ENCODE data around the gene WNK2. TPM values are rescaled to one million over a fixed set of nuclear protein-coding genes. Genes with fewer than 3 reads are reported as not detected.

Gene WNK2
- total RNA-seq, 1 experiment from 2014 or later = not detected

DNA sequence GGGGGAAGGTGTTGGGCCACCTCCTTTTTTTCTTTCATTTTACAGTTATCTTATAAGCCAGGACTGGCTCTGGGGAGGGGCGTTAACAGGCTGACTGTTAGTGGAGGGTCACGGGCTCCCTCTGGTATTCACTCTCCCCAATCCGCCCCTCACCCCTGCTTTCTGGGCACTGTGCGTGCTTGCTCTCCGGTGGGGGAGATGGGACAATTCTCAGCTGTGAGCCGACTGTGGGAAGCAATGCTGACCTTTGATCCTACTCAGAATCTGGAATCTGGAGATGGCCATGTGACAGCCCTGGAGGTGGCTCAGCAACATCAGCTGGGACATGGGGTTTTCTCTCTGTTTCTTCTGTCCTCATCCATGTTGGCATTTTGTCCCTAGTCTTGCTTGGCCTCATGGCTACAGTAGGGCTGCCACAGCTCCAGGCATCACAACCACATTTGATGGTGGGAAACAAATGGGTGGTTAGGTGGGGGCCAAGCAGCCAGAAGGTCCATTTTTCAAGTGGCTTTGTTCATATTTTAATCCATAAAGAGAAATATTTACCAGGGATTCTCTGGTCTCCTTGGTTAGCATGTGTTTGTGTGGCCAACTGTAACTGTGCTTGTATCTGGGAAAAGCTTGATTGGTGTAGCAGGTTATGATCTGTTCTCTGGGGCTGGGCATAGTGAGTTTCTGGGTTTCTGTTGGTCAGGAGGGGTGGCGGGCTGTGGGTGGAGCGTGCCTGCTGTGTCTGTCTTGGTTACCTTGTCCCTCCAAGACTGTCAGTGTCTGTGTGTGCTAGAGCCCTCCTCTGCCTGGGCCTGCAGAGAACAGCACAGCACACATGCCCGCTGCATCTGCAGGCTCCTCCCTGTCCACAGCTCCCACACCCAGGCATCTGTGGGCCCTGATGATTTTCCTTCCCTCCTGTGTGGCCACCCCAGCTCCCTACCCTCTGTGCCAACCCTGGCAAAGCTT lies 12.4 kb downstream of the WNK2 start:
- Histone ChIP-seq H3K27me3 (no peaks in the 10 kb centered on the region; the same call in 1 of the 2 replicates), H3K4me1 (no peaks in the 10 kb centered on the region), H3K27ac (no peak overlapping the region), H3K36me3 (no peaks in the 10 kb centered on the region), H3K9me3 (replicated peaks) (no peaks in the 10 kb centered on the region), H3K4me3 (no peak overlapping the region)
- DNase-seq = no peak

- Histone ChIP-seq H3K27ac (no peak overlapping the region), H3K4me3 (no peak overlapping the region), H3K27me3 (peaks cover 9% of the 10 kb centered on the region; the same call in 1 of the 2 replicates), H3K9me3 (replicated peaks) (no peaks in the 10 kb centered on the region), H3K4me1 (no peaks in the 10 kb centered on the region), H3K36me3 (no peaks in the 10 kb centered on the region)
- DNase-seq = no peak
These were observed 13.7 kb downstream of the WNK2 start for GRCh38 chr9:93197670-93198069.

GRCh38 chr9:93198117-93198837 lies 14.3 kb downstream of the WNK2 start:
- no peak overlapping the region for H3K4me3 ChIP-seq

DNA sequence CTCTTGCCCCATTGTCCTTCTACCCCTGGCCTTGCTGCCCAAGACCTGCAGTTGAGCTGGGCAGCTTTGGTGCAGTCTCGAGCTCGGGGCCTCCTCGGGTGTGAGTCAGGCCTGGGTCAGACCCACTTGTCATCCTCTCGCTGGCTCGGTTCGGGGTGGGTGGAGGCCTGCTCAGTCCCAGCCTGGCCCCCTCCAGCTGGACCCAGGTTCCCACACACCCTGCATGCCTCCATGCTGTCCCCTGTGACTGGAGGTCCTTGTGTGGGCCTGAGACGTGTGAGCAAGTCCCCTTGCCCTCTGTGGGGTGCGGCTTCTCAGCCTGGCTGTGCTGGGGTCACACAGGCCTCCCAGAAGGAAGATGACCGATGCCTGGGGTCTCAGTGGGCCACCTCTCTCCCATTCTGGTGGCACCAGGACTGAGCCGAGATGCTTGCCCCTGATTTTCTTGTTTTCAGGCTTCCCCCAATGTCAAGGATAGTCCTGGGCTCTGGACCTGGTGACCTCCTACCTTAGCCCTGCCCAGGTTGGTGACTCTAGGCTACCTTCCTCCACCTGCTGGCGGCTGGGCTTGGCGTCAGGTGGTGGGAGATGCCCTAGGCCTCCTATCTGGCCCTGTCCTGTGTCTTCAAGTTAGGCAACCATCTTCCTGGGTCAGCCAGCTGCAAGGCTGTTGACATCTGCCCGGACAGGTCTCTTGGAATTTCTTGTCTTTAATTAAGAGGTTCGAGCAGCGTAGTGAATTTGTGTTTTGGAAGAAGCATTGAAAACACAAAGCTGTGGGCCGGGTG lies 15.1 kb downstream of the WNK2 start:
- no peak for DNase-seq
- H3K9me3 ChIP-seq (replicated peaks) = no peaks in the 10 kb centered on the region
- H3K36me3 ChIP-seq = no peaks in the 10 kb centered on the region
- H3K27me3 ChIP-seq = peaks cover 14% of the 10 kb centered on the region; the same call in 1 of the 2 replicates
- H3K27ac ChIP-seq = no peak overlapping the region
- H3K4me3 ChIP-seq = no peak overlapping the region
- H3K4me1 ChIP-seq = no peaks in the 10 kb centered on the region

More at GRCh38 chr9:93198117-93198837, 14.3 kb downstream of the WNK2 start:
- H3K4me1 ChIP-seq = no peaks in the 10 kb centered on the region
- peak; percentile 15 to 20 for DNase-seq
- H3K27ac ChIP-seq = no peak overlapping the region
- H3K27me3 ChIP-seq = peaks cover 14% of the 10 kb centered on the region; the same call in 1 of the 2 replicates
- H3K36me3 ChIP-seq = no peaks in the 10 kb centered on the region
- no peaks in the 10 kb centered on the region for H3K9me3 ChIP-seq (replicated peaks)

DNA sequence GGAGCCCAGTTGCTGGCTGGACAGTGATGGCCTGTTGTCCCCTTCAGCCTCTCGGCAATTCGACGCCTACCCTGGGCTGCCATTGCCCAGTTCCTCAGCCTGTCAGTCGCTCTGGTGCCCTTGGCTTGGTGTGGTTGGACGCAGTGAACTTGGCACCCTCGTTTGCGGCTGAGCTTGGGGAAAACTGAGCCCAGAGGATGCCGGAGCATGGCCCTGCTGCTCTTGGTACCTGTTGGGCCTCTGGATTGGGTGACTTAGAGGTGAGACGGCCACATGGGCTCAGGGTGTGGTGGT lies 16.5 kb downstream of the WNK2 start:
- Histone ChIP-seq H3K36me3 (no peaks in the 10 kb centered on the region), H3K27me3 (peaks cover 14% of the 10 kb centered on the region; the same call in 1 of the 2 replicates), H3K9me3 (replicated peaks) (no peaks in the 10 kb centered on the region), H3K4me1 (no peaks in the 10 kb centered on the region), H3K27ac (no peak overlapping the region), H3K4me3 (no peak overlapping the region)
- no peak for DNase-seq

DNA sequence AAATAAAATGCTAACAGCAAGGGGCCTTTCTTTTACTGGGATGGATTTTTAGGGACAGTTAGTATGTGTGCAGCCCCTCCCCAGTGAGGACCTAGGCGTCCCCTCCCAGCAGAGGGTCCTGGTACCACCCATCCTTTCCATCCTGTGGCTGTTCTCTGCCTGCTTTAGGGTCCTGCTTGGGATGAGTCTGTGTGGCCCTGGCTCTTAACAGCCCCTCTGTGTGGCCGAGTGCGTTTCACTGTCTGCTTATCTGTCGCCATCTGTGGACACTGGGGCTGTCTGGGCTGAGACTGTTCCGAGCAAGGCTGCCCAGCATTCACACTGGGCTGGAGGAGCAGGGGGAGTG lies 17.0 kb downstream of the WNK2 start:
- Histone ChIP-seq H3K36me3 (no peaks in the 10 kb centered on the region), H3K27ac (no peak overlapping the region), H3K4me3 (no peak overlapping the region), H3K4me1 (no peaks in the 10 kb centered on the region), H3K27me3 (peaks cover 14% of the 10 kb centered on the region; the same call in 1 of the 2 replicates), H3K9me3 (replicated peaks) (no peaks in the 10 kb centered on the region)
- DNase-seq = no peak

GRCh38 chr9:93203026-93203717 lies 19.2 kb downstream of the WNK2 start:
- Histone ChIP-seq H3K27me3 (peaks cover 14% of the 10 kb centered on the region; the same call in 1 of the 2 replicates), H3K4me1 (no peaks in the 10 kb centered on the region), H3K4me3 (no peak overlapping the region), H3K9me3 (replicated peaks) (no peaks in the 10 kb centered on the region), H3K27ac (no peak overlapping the region), H3K36me3 (no peaks in the 10 kb centered on the region)
- DNase-seq = no peak

- no peaks in the 10 kb centered on the region for H3K36me3 ChIP-seq
- H3K4me1 ChIP-seq = no peaks in the 10 kb centered on the region
- no peak overlapping the region for H3K4me3 ChIP-seq
- H3K27me3 ChIP-seq = peaks cover 14% of the 10 kb centered on the region; the same call in 1 of the 2 replicates
- H3K9me3 ChIP-seq (replicated peaks) = no peaks in the 10 kb centered on the region
- H3K27ac ChIP-seq = no peak overlapping the region
- no peak for DNase-seq
These were observed 20.0 kb downstream of the WNK2 start for GRCh38 chr9:93203718-93204469.

GRCh38 chr9:93204470-93205043 lies 20.6 kb downstream of the WNK2 start:
- no peaks in the 10 kb centered on the region for H3K4me1 ChIP-seq

DNA sequence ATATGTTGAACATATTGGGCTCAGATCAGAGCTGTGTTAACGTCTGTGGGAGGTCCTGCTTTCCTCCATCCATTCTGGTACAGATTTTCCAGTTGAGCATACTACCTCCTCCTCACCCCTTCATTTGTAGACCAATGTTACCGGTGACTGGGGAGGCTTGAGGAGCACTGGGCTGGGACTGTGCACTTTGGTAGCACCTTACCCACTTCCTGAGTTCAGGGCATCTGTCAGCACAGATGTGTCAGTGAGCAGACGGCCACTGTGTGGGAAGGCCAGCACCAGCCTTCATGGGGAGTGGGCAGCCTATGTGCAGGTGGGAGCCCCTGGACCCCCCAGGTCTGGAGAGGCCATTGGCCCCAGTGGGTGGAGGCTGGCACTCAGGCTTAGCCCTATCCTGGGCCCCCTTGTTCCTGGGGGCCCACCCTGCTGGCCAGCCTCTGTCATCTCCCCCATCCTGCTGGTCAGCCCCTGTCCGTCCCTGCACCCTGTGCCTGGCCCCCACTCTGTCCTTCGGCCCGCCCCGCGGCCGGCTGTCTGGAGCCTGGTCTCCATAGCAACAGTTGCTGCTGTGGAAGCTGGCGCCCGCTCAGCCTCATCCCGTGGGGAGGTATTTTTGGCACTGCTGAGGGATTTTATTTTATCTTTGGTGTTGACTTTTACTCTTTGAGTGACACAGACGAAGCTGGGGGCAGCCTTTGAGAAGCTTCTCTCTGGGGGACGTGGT lies 21.3 kb downstream of the WNK2 start:
- Histone ChIP-seq H3K36me3 (no peaks in the 10 kb centered on the region), H3K27ac (no peak overlapping the region), H3K4me1 (no peaks in the 10 kb centered on the region), H3K9me3 (replicated peaks) (no peaks in the 10 kb centered on the region), H3K4me3 (no peak overlapping the region), H3K27me3 (peaks cover 14% of the 10 kb centered on the region; the same call in 1 of the 2 replicates)
- peak; percentile 24 to 29 for DNase-seq

More at GRCh38 chr9:93204470-93205043, 20.6 kb downstream of the WNK2 start:
- peaks cover 14% of the 10 kb centered on the region; the same call in 1 of the 2 replicates for H3K27me3 ChIP-seq
- no peak overlapping the region for H3K4me3 ChIP-seq
- no peaks in the 10 kb centered on the region for H3K9me3 ChIP-seq (replicated peaks)
- no peak for DNase-seq
- no peak overlapping the region for H3K27ac ChIP-seq
- no peaks in the 10 kb centered on the region for H3K36me3 ChIP-seq

GRCh38 chr9:93205896-93206575 lies 22.1 kb downstream of the WNK2 start:
- no peak for DNase-seq
- H3K4me3 ChIP-seq = no peak overlapping the region
- H3K9me3 ChIP-seq (replicated peaks) = no peaks in the 10 kb centered on the region
- peaks cover 14% of the 10 kb centered on the region; the same call in 1 of the 2 replicates for H3K27me3 ChIP-seq
- no peaks in the 10 kb centered on the region for H3K4me1 ChIP-seq
- no peak overlapping the region for H3K27ac ChIP-seq
- no peaks in the 10 kb centered on the region for H3K36me3 ChIP-seq

DNA sequence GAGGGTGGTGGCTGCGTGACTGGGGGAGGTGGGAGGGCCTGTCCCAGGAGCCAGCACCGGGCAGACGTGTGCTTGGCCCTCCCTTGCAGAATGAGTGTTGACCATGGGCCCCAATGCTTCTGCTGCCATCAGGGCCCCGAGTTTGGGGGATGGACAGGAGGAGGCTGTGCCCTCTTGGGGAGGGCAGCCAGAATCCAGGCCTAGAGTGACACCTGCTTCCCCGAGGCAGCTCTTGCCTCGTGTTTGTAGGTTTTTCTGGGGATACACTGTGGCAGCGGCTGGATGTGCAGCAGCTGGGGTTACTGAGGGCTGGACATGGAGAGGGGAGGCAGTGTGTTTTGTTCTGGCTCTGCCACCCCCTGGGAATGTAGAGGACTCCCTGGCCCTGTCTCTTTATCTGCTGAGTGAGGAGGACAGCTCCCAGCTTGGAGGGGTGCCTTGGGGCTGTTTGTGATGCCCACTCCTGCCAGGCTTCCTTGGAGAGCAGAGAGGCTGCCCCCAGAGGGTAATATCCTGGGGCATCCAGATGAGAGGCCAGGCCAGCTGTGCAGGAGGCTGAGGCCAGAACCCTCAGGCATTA lies 22.7 kb downstream of the WNK2 start:
- no peaks in the 10 kb centered on the region for H3K4me1 ChIP-seq
- DNase-seq = no peak

More for the DNA sequence above, 22.7 kb downstream of the WNK2 start:
- Histone ChIP-seq H3K27me3 (peaks cover 11% of the 10 kb centered on the region; the same call in 1 of the 2 replicates), H3K36me3 (no peaks in the 10 kb centered on the region), H3K9me3 (replicated peaks) (no peaks in the 10 kb centered on the region), H3K4me3 (no peak overlapping the region), H3K27ac (no peak overlapping the region)

Data from SJCRH30 (cell line).